Osteoblast (primary cell): ENCODE measurements around the gene CHRM2. TPM values are rescaled to one million over a fixed set of nuclear protein-coding genes. Genes with fewer than 3 reads are reported as not detected.

Experiments used
- DNase-seq: peaks from one replicate; pipeline ENCODE4 v3.0.0; 2011; ENCODE audit warnings: low spot score, mixed read lengths; ENCODE audit not compliant: insufficient read length; ENCODE audit errors: missing footprints
- H2AFZ ChIP-seq: 2 replicates; pipeline ENCODE4 v1.6.0; 2011; ENCODE audit warnings: mild to moderate bottlenecking, low read length
- H3K27ac ChIP-seq: 2 replicates; pipeline ENCODE4 v1.5.1; 2011; ENCODE audit warnings: mild to moderate bottlenecking, low read depth, low read length, moderate library complexity
- H3K27me3 ChIP-seq: 2 replicates; pipeline ENCODE4 v1.6.0; 2012; ENCODE audit warnings: mild to moderate bottlenecking, control low read depth, inconsistent platforms, low read length, moderate library complexity; ENCODE audit not compliant: insufficient read depth
- H3K36me3 ChIP-seq: 2 replicates; pipeline ENCODE4 v1.5.1; 2011; ENCODE audit warnings: mild to moderate bottlenecking, low read length, control low read depth, moderate library complexity; ENCODE audit not compliant: insufficient read depth
- H3K4me1 ChIP-seq: 2 replicates; pipeline ENCODE4 v1.5.1; 2011; ENCODE audit warnings: mild to moderate bottlenecking, low read length, control low read depth, moderate library complexity; ENCODE audit not compliant: insufficient read depth
- H3K4me2 ChIP-seq: 2 replicates; pipeline ENCODE4 v1.6.0; 2011; ENCODE audit warnings: mild to moderate bottlenecking, low read length; ENCODE audit not compliant: insufficient read depth
- H3K4me3 ChIP-seq: fragments of 200-600 bp; sonication (generic); 3 replicates; pipeline ENCODE4 v1.5.1; 2012; ENCODE audit warnings: mild to moderate bottlenecking, low read length, inconsistent platforms; ENCODE audit not compliant: insufficient read depth
- H3K79me2 ChIP-seq: 2 replicates; pipeline ENCODE4 v1.6.0; 2012; ENCODE audit warnings: mild to moderate bottlenecking, low read length, control low read depth, inconsistent platforms; ENCODE audit not compliant: insufficient read depth
- H3K9me3 ChIP-seq: 2 replicates; pipeline ENCODE4 v1.5.1; 2011; ENCODE audit warnings: low read depth, low read length, control low read depth
- H4K20me1 ChIP-seq: 2 replicates; pipeline ENCODE4 v1.6.0; 2012; ENCODE audit warnings: mild to moderate bottlenecking, low read length, control low read depth; ENCODE audit not compliant: insufficient read depth
- CTCF ChIP-seq: IDR thresholded peaks from 2 replicates; pipeline ENCODE4 v1.5.1; 2011; ENCODE audit warnings: mild to moderate bottlenecking, low read depth, low read length, moderate library complexity; ENCODE audit errors: extremely low read depth
- total RNA-seq: library from RNA; depleted of rRNA; stranded (reverse); fragments of >200 nt; gene quantifications from 2 replicates; pipeline ENCODE4 v1.2.3, GENCODE V29; 2012

The CHRM2 gene
- total RNA-seq, 1 donor: under 0.01 TPM

GRCh38 chr7:136853654-136854053, 14.8 kb upstream of the CHRM2 start:
- H3K36me3 ChIP-seq: no peaks in the 10 kb centered on the region
- DNase-seq: no peak

GRCh38 chr7:136857573-136857972, 10.9 kb upstream of the CHRM2 start:
- H3K27me3 ChIP-seq: no peaks in the 10 kb centered on the region
- H3K4me3 ChIP-seq: no peak overlapping the region
- H2AFZ ChIP-seq: no peak overlapping the region
- H3K9me3 ChIP-seq: no peaks in the 10 kb centered on the region
- H3K27ac ChIP-seq: no peak overlapping the region
- no peaks in the 10 kb centered on the region for H4K20me1 ChIP-seq
- DNase-seq: no peak
- H3K4me1 ChIP-seq: no peaks in the 10 kb centered on the region
- no peak for TF ChIP-seq CTCF
- H3K36me3 ChIP-seq: no peaks in the 10 kb centered on the region
- no peak overlapping the region for H3K4me2 ChIP-seq
- no peaks in the 10 kb centered on the region for H3K79me2 ChIP-seq

More at GRCh38 chr7:136853654-136854053, 14.8 kb upstream of the CHRM2 start:
- Histone ChIP-seq H3K4me3 (no peak overlapping the region), H3K79me2 (no peaks in the 10 kb centered on the region), H3K4me1 (no peaks in the 10 kb centered on the region), H3K9me3 (no peaks in the 10 kb centered on the region), H3K27ac (no peak overlapping the region), H2AFZ (no peak overlapping the region), H3K27me3 (no peaks in the 10 kb centered on the region), H4K20me1 (no peaks in the 10 kb centered on the region), H3K4me2 (no peak overlapping the region)
- TF ChIP-seq CTCF: no peak

GRCh38 chr7:136859803-136860202, 8.6 kb upstream of the CHRM2 start:
- H3K36me3 ChIP-seq: no peaks in the 10 kb centered on the region
- TF ChIP-seq CTCF: no peak
- H4K20me1 ChIP-seq: no peaks in the 10 kb centered on the region
- H2AFZ ChIP-seq: no peak overlapping the region
- H3K79me2 ChIP-seq: no peaks in the 10 kb centered on the region
- no peak overlapping the region for H3K27ac ChIP-seq
- no peak overlapping the region for H3K4me3 ChIP-seq
- H3K4me2 ChIP-seq: no peak overlapping the region
- no peaks in the 10 kb centered on the region for H3K4me1 ChIP-seq
- peaks cover 3% of the 10 kb centered on the region for H3K27me3 ChIP-seq
- no peak for DNase-seq
- no peaks in the 10 kb centered on the region for H3K9me3 ChIP-seq

GRCh38 chr7:136865236-136865635, 3.2 kb upstream of the CHRM2 start:
- Histone ChIP-seq H2AFZ (no peak overlapping the region), H3K27ac (no peak overlapping the region), H3K36me3 (no peaks in the 10 kb centered on the region), H3K79me2 (no peaks in the 10 kb centered on the region), H3K9me3 (no peaks in the 10 kb centered on the region), H3K27me3 (peaks cover 30% of the 10 kb centered on the region), H3K4me3 (no peak overlapping the region), H4K20me1 (no peaks in the 10 kb centered on the region), H3K4me1 (peaks cover 9% of the 10 kb centered on the region), H3K4me2 (no peak overlapping the region)
- no peak for DNase-seq
- no peak for TF ChIP-seq CTCF
